Tibial artery (tissue), 4 donors: ENCODE results near the gene C1orf53.

ENCODE experiments used
- DNase-seq, 2 donors: peaks; one replicate each; pipeline ENCODE4 v3.0.0-alpha.2; 2019
- H3K27ac ChIP-seq, 2 donors: fragments of 200-600 bp; sonication (generic) in 1 of 2; 1 replicate in 1 of 2; 2 replicates in 1 of 2; pipeline ENCODE4 v1.5.1; 2018 to 2019; ENCODE audit warnings: mild to moderate bottlenecking in 1 of 2
- H3K27me3 ChIP-seq, 2 donors: fragments of 200-600 bp; sonication (generic) in 1 of 2; one replicate each; pipeline versions ENCODE4 v1.5.1 to v1.6.0; 2016 to 2019
- H3K36me3 ChIP-seq, 3 donors: fragments of 200-600 bp; sonication (generic) in 2 of 3; one replicate each; pipeline ENCODE4 v1.5.1; 2016 to 2019; ENCODE audit warnings: mild to moderate bottlenecking in 2 of 3
- H3K4me1 ChIP-seq, 4 donors: fragments of 200-600 bp; sonication (generic) in 2 of 4; 1 replicate in 3 of 4; 2 replicates in 1 of 4; pipeline ENCODE4 v1.5.1; 2016 to 2019
- H3K4me3 ChIP-seq, 2 donors: fragments of 200-600 bp; sonication (generic) in 1 of 2; 1 replicate in 1 of 2; 2 replicates in 1 of 2; pipeline ENCODE4 v1.5.1; 2018 to 2019; ENCODE audit warnings: mild to moderate bottlenecking in 2 of 2
- H3K9me3 ChIP-seq, 3 donors: fragments of 200-600 bp; sonication (generic) in 1 of 3; one replicate each; pipeline ENCODE4 v1.5.1; 2016 to 2019
- CTCF ChIP-seq, 2 experiments: fragments of 200-600 bp in 1 of 2; fragments of 450-650 bp in 1 of 2; IDR thresholded peaks; one replicate each; pipeline ENCODE4 v1.5.1; 2017 to 2019; ENCODE audit warnings: antibody characterized with exemption in 2 of 2, mild to moderate bottlenecking in 1 of 2, moderate library complexity in 1 of 2
- intact Hi-C: fragments of 100-400 bp; cut with DNase I; formaldehyde crosslinking; loops from one replicate; pipeline ENCODE4 v1.15.0; 2023; ENCODE audit warnings: low total_unique reads

Gene C1orf53

GRCh38 chr1:197916500-197916983 is 14.1 kb downstream of the C1orf53 start:
- Histone ChIP-seq H3K36me3 (no peaks in the 10 kb centered on the region), H3K4me3 (peak overlapping the region; percentile 41 to 52), H3K27me3 (peaks cover 7 to 98% of the 10 kb centered on the region in 2 donors), H3K9me3 (no peaks in the 10 kb centered on the region), H3K27ac (no peak overlapping the region), H3K4me1 (peaks cover 0 to 66% (median 48%) of the 10 kb centered on the region in 4 donors)
- intact Hi-C loops = no loop called here
- TF ChIP-seq CTCF (IDR thresholded peaks at IDR 0.05) = no peak
- DNase-seq = no peak

- Histone ChIP-seq H3K4me1 (peaks cover 0 to 51% (median 33%) of the 10 kb centered on the region in 4 donors), H3K36me3 (no peaks in the 10 kb centered on the region), H3K27ac (peak overlapping the region in 1 of 2 donors; percentile 8), H3K9me3 (no peaks in the 10 kb centered on the region), H3K4me3 (peak overlapping the region; percentile 41 to 52), H3K27me3 (peaks cover 7 to 85% of the 10 kb centered on the region in 2 donors)
- TF ChIP-seq CTCF (IDR thresholded peaks at IDR 0.05) = no peak
- intact Hi-C loops = no loop called here
- DNase-seq = peak in 1 of 2 donors; percentile 64
Observed at GRCh38 chr1:197917805-197918651, 15.6 kb downstream of the C1orf53 start.

- Histone ChIP-seq H3K27me3 (peaks cover 7 to 77% of the 10 kb centered on the region in 2 donors), H3K36me3 (no peaks in the 10 kb centered on the region), H3K4me3 (peak overlapping the region; percentile 41 to 52)
Observed at GRCh38 chr1:197918807-197919345, 16.4 kb downstream of the C1orf53 start.

GRCh38 chr1:197919346-197920066 is 17.1 kb downstream of the C1orf53 start:
- H3K4me1 ChIP-seq = peaks cover 0 to 46% (median 31%) of the 10 kb centered on the region in 4 donors
- H3K9me3 ChIP-seq = no peaks in the 10 kb centered on the region
- no peak overlapping the region for H3K27ac ChIP-seq
- no peak for TF ChIP-seq CTCF (IDR thresholded peaks at IDR 0.05)
- DNase-seq = no peak
- H3K27me3 ChIP-seq = peaks cover 7 to 70% of the 10 kb centered on the region in 2 donors
- H3K4me3 ChIP-seq = peak overlapping the region; percentile 41 to 52
- intact Hi-C loops = loop anchor here (5.0 kb wide), 1 partner anchor 392 kb away; no protein-coding TSS in a partner anchor
- H3K36me3 ChIP-seq = no peaks in the 10 kb centered on the region

More at GRCh38 chr1:197918807-197919345, 16.4 kb downstream of the C1orf53 start:
- no peak for TF ChIP-seq CTCF (IDR thresholded peaks at IDR 0.05)
- H3K4me1 ChIP-seq = peaks cover 0 to 46% (median 31%) of the 10 kb centered on the region in 4 donors
- peak in 1 of 2 donors; percentile 60 for DNase-seq
- no peak overlapping the region for H3K27ac ChIP-seq
- intact Hi-C loops = no loop called here
- no peaks in the 10 kb centered on the region for H3K9me3 ChIP-seq

GRCh38 chr1:197920067-197920396 is 17.6 kb downstream of the C1orf53 start:
- intact Hi-C loops = loop anchor here (5.0 kb wide), 1 partner anchor 393 kb away; no protein-coding TSS in a partner anchor
- H3K36me3 ChIP-seq = no peaks in the 10 kb centered on the region
- no peak for TF ChIP-seq CTCF (IDR thresholded peaks at IDR 0.05)
- DNase-seq = no peak
- H3K9me3 ChIP-seq = no peaks in the 10 kb centered on the region
- no peak overlapping the region for H3K27ac ChIP-seq
- no peak overlapping the region for H3K4me3 ChIP-seq
- H3K27me3 ChIP-seq = peaks cover 7 to 65% of the 10 kb centered on the region in 2 donors
- peaks cover 0 to 46% (median 31%) of the 10 kb centered on the region in 4 donors for H3K4me1 ChIP-seq
